ENCODE results near the gene BRINP3.

DNA sequence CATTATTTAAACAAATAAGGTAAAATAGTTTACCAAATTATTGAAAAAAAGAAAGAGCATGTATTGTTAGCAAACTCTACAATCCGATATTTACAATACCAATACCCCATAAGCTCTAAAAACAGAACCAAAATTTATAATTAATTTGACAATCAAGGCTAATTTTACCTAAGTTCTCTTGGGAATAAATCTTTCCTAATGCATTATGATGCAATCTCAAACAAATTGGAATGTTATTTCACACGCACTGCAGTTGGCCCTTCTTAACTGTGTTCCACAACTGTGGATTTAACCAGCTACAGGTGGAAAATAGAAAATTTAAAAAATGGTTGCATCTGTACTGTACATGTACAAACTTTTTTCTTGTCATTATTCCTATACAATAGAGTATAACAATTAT lies 300.1 kb downstream of the BRINP3 start:
- TF ChIP-seq CTCF (conservative IDR thresholded peaks at IDR 0.05) (no peak), ZFX (IDR thresholded peaks at IDR 0.05) (no peak)

Data from C4-2B (cell line).